B cell (primary cell): ENCODE data around the gene GHRL. TPM values are rescaled to one million over a fixed set of nuclear protein-coding genes. Genes with fewer than 3 reads are reported as not detected.

Experiments used
- ATAC-seq: fragments of 200-7000 bp; cut with Tn5 transposase; one replicate; pipeline ENCODE4 v1.10.0; 2021; ENCODE audit warnings: low read depth, mild to moderate bottlenecking, moderate number of reproducible peaks, moderate library complexity
- CTCF ChIA-PET: fragments of 350-600 bp; sonication (Branson Sonifier 250); formaldehyde crosslinking; loops from one replicate; lab custom pipeline; 2021; ENCODE audit warnings: antibody characterized with exemption, inconsistent platforms; lab: Charles Lee
- POLR2A ChIA-PET: fragments of 350-600 bp; sonication (Branson Sonifier 250); formaldehyde crosslinking; loops from one replicate; lab custom pipeline; 2021; ENCODE audit warnings: antibody characterized with exemption; lab: Charles Lee
- DNase-seq: peaks from one replicate; pipeline ENCODE4 v3.0.0; 2013
- H2AFZ ChIP-seq: 2 replicates; pipeline ENCODE4 v1.6.1; 2012; ENCODE audit warnings: mild to moderate bottlenecking, low read depth, low read length; ENCODE audit not compliant: insufficient read depth, poor library complexity, severe bottlenecking
- H3K27ac ChIP-seq, 2 donors: 1 replicate in 1 of 2; 2 replicates in 1 of 2; pipeline ENCODE4 v1.5.1; 2012 to 2013; ENCODE audit warnings: low read length in 2 of 2, mild to moderate bottlenecking in 2 of 2, moderate library complexity in 1 of 2
- H3K27me3 ChIP-seq, 4 experiments: fragments of 200-600 bp in 1 of 4; sonication (generic) in 1 of 4; replicated peaks in 1 of 4; 1 replicate in 2 of 4; 2 replicates in 2 of 4; pipeline versions ENCODE4 v1.6.1 to v1.7.0; 2013 to 2016; ENCODE audit warnings: low read length in 3 of 4, mild to moderate bottlenecking in 2 of 4, mixed read lengths in 1 of 4, moderate library complexity in 1 of 4; ENCODE audit not compliant: insufficient read depth in 4 of 4, control insufficient read depth in 3 of 4; ENCODE audit errors: control extremely low read depth in 1 of 4
- H3K36me3 ChIP-seq, 2 experiments: replicated peaks in 1 of 2; 1 replicate in 1 of 2; 2 replicates in 1 of 2; pipeline versions ENCODE4 v1.6.1 to v1.7.1; 2013; ENCODE audit warnings: low read length in 1 of 2; ENCODE audit not compliant: insufficient read depth in 2 of 2, control insufficient read depth in 1 of 2; ENCODE audit errors: control extremely low read depth in 1 of 2, extremely low read depth in 1 of 2
- H3K4me1 ChIP-seq, 2 donors: fragments of 200-600 bp in 1 of 2; sonication (generic) in 1 of 2; 1 replicate in 1 of 2; 2 replicates in 1 of 2; pipeline versions ENCODE4 v1.5.1 to v1.6.1; 2013 to 2017; ENCODE audit warnings: low read length in 2 of 2; ENCODE audit not compliant: control insufficient read depth in 2 of 2, insufficient read depth in 2 of 2
- H3K4me2 ChIP-seq: replicated peaks from 2 replicates; pipeline ENCODE3; 2012; ENCODE audit warnings: mild to moderate bottlenecking, low read depth, low read length; ENCODE audit not compliant: poor library complexity, severe bottlenecking
- H3K4me3 ChIP-seq, 5 experiments: fragments of 200-600 bp in 1 of 5; sonication (generic) in 1 of 5; 1 replicate in 3 of 5; 2 replicates in 2 of 5; pipeline versions ENCODE4 v1.5.1 to v1.7.0; 2011 to 2016; ENCODE audit warnings: low read length in 4 of 5, mild to moderate bottlenecking in 4 of 5, low read depth in 2 of 5, control low read depth in 1 of 5, moderate library complexity in 1 of 5; ENCODE audit not compliant: insufficient read depth in 1 of 5; ENCODE audit errors: control extremely low read depth in 1 of 5, extremely low read depth in 1 of 5
- H3K79me2 ChIP-seq: fragments of 200-600 bp; sonication (generic); one replicate; pipeline ENCODE4 v1.6.0; 2016; ENCODE audit warnings: low read length; ENCODE audit not compliant: control insufficient read depth, insufficient read depth
- H3K9ac ChIP-seq: fragments of 200-600 bp; sonication (generic); 2 replicates; pipeline ENCODE4 v1.6.1; 2017; ENCODE audit warnings: mild to moderate bottlenecking, low read length, moderate library complexity
- H3K9me3 ChIP-seq, 3 donors: one replicate each; pipeline versions ENCODE4 v1.6.1 to v1.7.1; 2013; ENCODE audit warnings: low read length in 2 of 3; ENCODE audit not compliant: control insufficient read depth in 2 of 3, insufficient read depth in 1 of 3; ENCODE audit errors: control extremely low read depth in 1 of 3
- H4K20me1 ChIP-seq: 2 replicates; pipeline ENCODE4 v1.6.0; 2012; ENCODE audit warnings: mild to moderate bottlenecking, low read length; ENCODE audit not compliant: insufficient read depth, control insufficient read depth, poor library complexity, severe bottlenecking
- H3K27ac Mint-ChIP-seq: one replicate; pipeline ENCODE4 v1.8.0; 2021; ENCODE audit warnings: mixed read lengths
- H3K27me3 Mint-ChIP-seq: one replicate; pipeline ENCODE4 v1.8.0; 2021; ENCODE audit warnings: mixed read lengths
- H3K4me1 Mint-ChIP-seq: one replicate; pipeline ENCODE4 v1.8.0; 2021; ENCODE audit warnings: mixed read lengths
- H3K4me3 Mint-ChIP-seq: one replicate; pipeline ENCODE4 v1.8.0; 2021; ENCODE audit warnings: mixed read lengths
- H3K9me3 Mint-ChIP-seq: one replicate; pipeline ENCODE4 v1.8.0; 2022; ENCODE audit warnings: mixed read lengths; ENCODE audit not compliant: insufficient read depth
- CTCF ChIP-seq: fragments of 200-600 bp; IDR thresholded peaks from one replicate; pipeline ENCODE4 v1.8.0; 2022; ENCODE audit warnings: antibody characterized with exemption, mild to moderate bottlenecking
- EZH2 ChIP-seq: IDR thresholded peaks from 2 replicates; pipeline ENCODE4 v1.6.1; 2012; ENCODE audit warnings: borderline replicate concordance, low read depth, mild to moderate bottlenecking, moderate library complexity, low read length; ENCODE audit not compliant: insufficient read depth, poor library complexity, severe bottlenecking
- WGBS: methylation state at CpG from one replicate; pipeline ENCODE4 v1.1.5; 2013; ENCODE audit warnings: missing lambda C conversion rate; ENCODE audit not compliant: insufficient coverage; 5-methylcytosine and 5-hydroxymethylcytosine counted together
- intact Hi-C: fragments of 100-400 bp; cut with micrococcal nuclease; formaldehyde crosslinking; loops from one replicate; pipeline ENCODE4 v1.10.0; 2022
- polyA plus RNA-seq: library from polyadenylated mRNA; depleted of rRNA; stranded (reverse); fragments of >200 nt; gene quantifications from 2 replicates; pipeline ENCODE4 v1.2.3, GENCODE V29; 2012
- total RNA-seq, 2 donors: library from RNA; stranded (reverse); fragments of 120-200 nt in 1 of 2; gene quantifications; 1 replicate in 1 of 2; 2 replicates in 1 of 2; pipeline versions ENCODE4 v1.2.3 to v1.2.4, GENCODE V29; 2013 to 2022

The GHRL gene
- total and polyA plus RNA-seq, 2 donors (not counting 1 experiment from before 2014, with no cell fraction given): 2.8 to 3.0 TPM

- H2AFZ ChIP-seq: peak overlapping the region; percentile 88
- H3K36me3 ChIP-seq: peaks cover 12 to 24% of the 10 kb centered on the region in 2 experiments
- peaks cover 25 to 28% of the 10 kb centered on the region in 2 donors for H3K4me1 ChIP-seq
- Mint-ChIP-seq H3K27me3 (no peaks in the 10 kb centered on the region), H3K4me3 (peak overlapping the region; percentile 97), H3K9me3 (peaks cover 9% of the 10 kb centered on the region), H3K4me1 (peaks cover 46% of the 10 kb centered on the region), H3K27ac (peak overlapping the region; percentile 88)
- H3K27ac ChIP-seq: peak overlapping the region; percentile 54 to 70
- H3K9me3 ChIP-seq: peaks cover 5 to 16% (median 15%) of the 10 kb centered on the region in 3 donors
- ATAC-seq (no peak), DNase-seq (peak; percentile 52)
- intact Hi-C loops: loop anchor here (1.0 to 5.0 kb wide), 16 partner anchors 24 to 852 kb away; partner anchors contain the start of genes ARPC4, BRK1, BRPF1 and CRELD1
- H3K4me2 ChIP-seq: peak overlapping the region; percentile 96
- under 1% methylated on average over 30 of the region's 32 CpGs for WGBS
- CTCF ChIA-PET: interaction anchor here (0.6 to 1.8 kb wide), 5 partner anchors 10 to 262 kb away, joined by 3 to 5 read pairs (median 3); no protein-coding TSS in a partner anchor
- peak overlapping the region; percentile 69 to 86 (median 82) for H3K4me3 ChIP-seq
- peak overlapping the region; percentile 93 for H3K9ac ChIP-seq
- no peak for TF ChIP-seq EZH2
- no peak for TF ChIP-seq CTCF
- peaks cover 66% of the 10 kb centered on the region for H3K79me2 ChIP-seq
- POLR2A ChIA-PET: interaction anchor here (0.6 to 1.7 kb wide), 5 partner anchors 44 to 852 kb away, joined by 3 to 9 read pairs (median 5); partner anchors contain the start of genes OGG1, SETD5 and VHL
- H4K20me1 ChIP-seq: peaks cover 38% of the 10 kb centered on the region
- no peaks in the 10 kb centered on the region for H3K27me3 ChIP-seq
These were observed 43.6 kb downstream of the GHRL start for GRCh38 chr3:10248984-10249748.
